Cardiac fibroblast (primary cell): ENCODE measurements around the gene VASH1.

ENCODE experiments used
- DNase-seq, 2 donors: peaks; one replicate each; pipeline versions ENCODE4 v3.0.0 to v3.0.0-alpha.2; 2010; ENCODE audit warnings: low read depth in 2 of 2
- H3K4me3 ChIP-seq, 2 donors: replicated peaks in 1 of 2; 1 replicate in 1 of 2; 2 replicates in 1 of 2; pipeline ENCODE4 v1.5.1; 2011; ENCODE audit warnings: low read depth in 2 of 2, low read length in 2 of 2, mild to moderate bottlenecking in 2 of 2, moderate library complexity in 1 of 2
- CTCF ChIP-seq: IDR thresholded peaks from one replicate; pipeline ENCODE4 v1.5.1; 2011; ENCODE audit warnings: low read depth, mild to moderate bottlenecking, low read length, inconsistent platforms

The VASH1 gene

GRCh38 chr14:76806446-76806845, 45.2 kb downstream of the VASH1 start:
- no peak overlapping the region for H3K4me3 ChIP-seq
- TF ChIP-seq CTCF: no peak
- no peak for DNase-seq

GRCh38 chr14:76808011-76808410, 46.7 kb downstream of the VASH1 start:
- H3K4me3 ChIP-seq: no peak overlapping the region
- no peak for TF ChIP-seq CTCF
- no peak for DNase-seq

- DNase-seq: no peak
Observed at GRCh38 chr14:76808990-76809389, 47.7 kb downstream of the VASH1 start.

GRCh38 chr14:76810525-76810924, 49.3 kb downstream of the VASH1 start:
- no peak for TF ChIP-seq CTCF
- no peak for DNase-seq

More at GRCh38 chr14:76808990-76809389, 47.7 kb downstream of the VASH1 start:
- TF ChIP-seq CTCF: no peak
- H3K4me3 ChIP-seq: no peak overlapping the region

GRCh38 chr14:76810953-76811400, 49.7 kb downstream of the VASH1 start:
- H3K4me3 ChIP-seq: peak overlapping the region in 1 of 2 donors; percentile 82
- peak; percentile 68 for TF ChIP-seq CTCF

More at GRCh38 chr14:76810525-76810924, 49.3 kb downstream of the VASH1 start:
- no peak overlapping the region for H3K4me3 ChIP-seq

GRCh38 chr14:76811561-76811960, 50.3 kb downstream of the VASH1 start:
- no peak for TF ChIP-seq CTCF
- DNase-seq: peak in 1 of 2 donors; percentile 42
- peak overlapping the region; percentile 82 to 83 for H3K4me3 ChIP-seq

More at GRCh38 chr14:76810953-76811400, 49.7 kb downstream of the VASH1 start:
- peak; percentile 58 to 64 for DNase-seq

GRCh38 chr14:76812093-76812421, 50.8 kb downstream of the VASH1 start:
- DNase-seq: no peak
- TF ChIP-seq CTCF: no peak
- peak overlapping the region; percentile 82 to 83 for H3K4me3 ChIP-seq
